Measurements from ENCODE around the gene ZNF565.
"Not testable (repeated sequence)": the region's sequence is repeated elsewhere in the genome, so short reads cannot be mapped to it uniquely, and the experiment has no call there.

The ZNF565 gene

GRCh38 chr19:36149673-36150406 lies 64.6 kb downstream of the ZNF565 start:
- no peak for DNase-seq

DNA sequence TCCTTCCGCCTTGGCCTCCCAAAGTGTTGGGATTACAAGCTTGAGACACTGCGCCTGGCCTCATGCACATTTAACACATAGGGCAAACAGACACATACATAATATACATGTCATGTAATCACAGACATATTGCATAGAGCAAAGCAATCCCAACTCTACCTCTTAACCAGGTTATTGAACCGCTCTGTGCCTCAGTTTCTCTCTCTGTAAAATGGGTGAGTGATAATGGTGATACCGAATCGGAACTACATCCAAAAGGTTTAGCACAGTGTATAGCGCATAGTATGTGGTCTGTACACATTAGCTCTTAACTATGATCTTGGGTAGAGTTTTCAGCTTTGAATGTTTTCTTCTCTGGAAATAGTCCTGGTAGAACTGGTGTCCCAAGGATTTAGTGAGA lies 69.8 kb downstream of the ZNF565 start:
- no peak for DNase-seq

- no peak for DNase-seq
Observed at GRCh38 chr19:36142496-36142895, 72.0 kb downstream of the ZNF565 start.

DNA sequence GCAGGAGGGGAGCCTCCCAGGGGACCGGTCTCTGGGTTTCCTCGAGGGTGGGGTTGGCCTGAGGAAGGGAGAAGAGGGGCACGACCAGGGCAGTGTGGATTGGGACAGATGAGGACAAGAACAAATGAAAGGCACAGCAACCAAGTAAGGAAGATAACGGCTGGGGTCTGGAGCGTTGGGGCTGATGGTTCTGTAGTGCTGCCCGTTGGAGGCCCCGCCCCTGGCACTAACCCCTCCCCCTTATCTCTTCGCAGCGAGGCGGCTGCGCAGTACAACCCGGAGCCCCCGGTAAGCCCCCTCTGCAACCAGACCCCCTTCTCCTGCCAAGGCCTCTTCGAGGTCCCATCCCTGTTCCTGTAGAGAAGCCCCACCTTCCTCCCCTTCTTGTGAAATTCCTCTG lies 72.4 kb downstream of the ZNF565 start:
- no peak for DNase-seq

- peak; percentile 64 to 87 for DNase-seq
Observed at GRCh38 chr19:36141039-36141927, 73.2 kb downstream of the ZNF565 start.

DNA sequence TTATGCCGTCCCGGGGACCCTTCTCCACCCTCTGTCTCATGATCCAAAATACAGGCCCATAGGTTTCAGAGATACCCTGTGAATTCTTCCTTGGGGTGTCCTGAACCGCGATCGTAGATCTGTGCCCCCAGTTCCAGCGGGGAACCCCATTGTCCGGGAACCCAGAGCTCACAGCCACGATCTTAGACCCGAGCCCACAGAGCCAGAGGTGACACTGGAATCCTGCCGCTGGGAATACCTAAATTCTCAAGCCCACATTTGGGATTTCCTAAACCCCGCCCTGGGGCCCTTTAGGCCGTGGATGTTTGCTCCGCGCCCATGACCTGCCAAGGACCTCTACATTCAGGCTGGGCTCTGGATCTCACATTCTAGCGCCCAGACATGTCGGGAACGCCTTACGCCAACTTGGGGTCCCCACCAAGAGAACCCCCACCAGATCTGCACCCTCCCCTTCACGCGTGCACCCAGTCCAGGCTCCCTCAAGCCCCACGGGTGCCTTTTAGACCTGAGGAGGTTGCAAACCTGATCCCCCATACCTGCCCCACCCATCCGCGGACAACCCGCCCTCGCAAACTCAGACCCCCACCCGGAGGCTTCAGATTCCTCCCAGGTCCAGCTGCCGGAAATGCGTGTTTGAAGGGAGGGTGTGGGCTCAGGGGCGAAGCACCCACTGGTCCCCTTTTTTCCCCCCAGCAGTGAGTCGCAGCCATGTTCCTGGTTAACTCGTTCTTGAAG lies 74.0 kb downstream of the ZNF565 start:
- peak; percentile 49 to 55 for DNase-seq

GRCh38 chr19:36139473-36140303 lies 74.8 kb downstream of the ZNF565 start, which contains the start of gene CAPNS1:
CAPNS1 (plus strand) TSS chr19:36140066; CDS start chr19:36141012, 946 bp downstream.
- DNase-seq = peak; percentile 91 to 99

- no peak for DNase-seq
Observed at GRCh38 chr19:36139120-36139472, 75.4 kb downstream of the ZNF565 start.

- DNase-seq = peak in 1 of 2 experiments; percentile 34
Observed at GRCh38 chr19:36136964-36137686, 77.3 kb downstream of the ZNF565 start.

DNA sequence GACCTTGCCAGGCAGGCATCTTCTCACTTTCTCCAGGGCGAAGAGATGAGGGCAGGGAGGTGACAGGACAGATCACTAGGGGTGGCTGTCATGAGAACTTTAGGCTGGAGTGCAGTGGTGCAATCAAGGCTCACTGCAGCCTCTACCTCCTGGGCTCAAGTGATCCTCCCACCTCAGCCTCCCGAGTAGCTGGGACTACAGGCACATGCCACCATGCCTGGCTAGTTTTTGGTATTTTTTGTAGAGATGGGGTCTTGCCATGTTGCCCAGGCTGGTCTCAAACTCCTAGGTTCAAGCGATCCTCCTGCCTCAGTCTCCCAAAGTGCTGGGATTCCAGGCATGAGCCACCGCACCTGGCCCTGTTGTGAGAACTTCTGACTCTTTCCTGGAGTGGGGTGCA lies 79.6 kb downstream of the ZNF565 start:
- not testable (repeated sequence) for DNase-seq
